ENCODE results near the gene SNX5.
A peak's percentile ranks its signal among the peaks of the same experiment; 100 is the strongest.

Gene SNX5

GRCh38 chr20:17968366-17969277 lies at the start of gene SNX5, which contains the start of gene MGME1:
Gene SNX5, minus strand, starts transcription at chr20:17968794. Its CDS starts 369 bp downstream, at chr20:17968425.
Gene MGME1, plus strand, starts transcription at chr20:17969018. Its CDS starts 842 bp downstream, at chr20:17969860.
- DNase-seq = peak; percentile 95

GRCh38 chr20:18018100-18018499 lies 49.5 kb upstream of the SNX5 start:
- DNase-seq = no peak

GRCh38 chr20:18016772-18017171 lies 48.2 kb upstream of the SNX5 start:
- no peak for DNase-seq

- DNase-seq = no peak
Observed at GRCh38 chr20:18014411-18014810, 45.8 kb upstream of the SNX5 start.

- DNase-seq = no peak
Observed at GRCh38 chr20:18012901-18013300, 44.3 kb upstream of the SNX5 start.

GRCh38 chr20:18011951-18012645 lies 43.5 kb upstream of the SNX5 start:
- DNase-seq = no peak

- DNase-seq = no peak
Observed at GRCh38 chr20:18011482-18011881, 42.9 kb upstream of the SNX5 start.

GRCh38 chr20:18009116-18009515 lies 40.5 kb upstream of the SNX5 start:
- no peak for DNase-seq

GRCh38 chr20:18007534-18008292 lies 39.1 kb upstream of the SNX5 start:
- DNase-seq = no peak

GRCh38 chr20:18006684-18007083 lies 38.1 kb upstream of the SNX5 start:
- no peak for DNase-seq

- no peak for DNase-seq
Observed at GRCh38 chr20:18005990-18006364, 37.4 kb upstream of the SNX5 start.

- DNase-seq = no peak
Observed at GRCh38 chr20:18005170-18005989, 36.8 kb upstream of the SNX5 start.

GRCh38 chr20:18004384-18005031 lies 35.9 kb upstream of the SNX5 start:
- no peak for DNase-seq

GRCh38 chr20:18003897-18004296 lies 35.3 kb upstream of the SNX5 start:
- DNase-seq = no peak

GRCh38 chr20:18001131-18001921 lies 32.7 kb upstream of the SNX5 start:
- no peak for DNase-seq

GRCh38 chr20:17999566-17999965 lies 31.0 kb upstream of the SNX5 start:
- no peak for DNase-seq

GRCh38 chr20:17998446-17998845 lies 29.9 kb upstream of the SNX5 start:
- DNase-seq = no peak

- no peak for DNase-seq
Observed at GRCh38 chr20:17995967-17996819, 27.6 kb upstream of the SNX5 start.

GRCh38 chr20:17993546-17993945 lies 25.0 kb upstream of the SNX5 start:
- no peak for DNase-seq

All from DMS79 (cell line).